Endothelial cell (in vitro differentiated cells): Measurements from ENCODE around the gene GABBR2. TPM values are rescaled to one million over a fixed set of nuclear protein-coding genes. Genes with fewer than 3 reads are reported as not detected.

Experiments
- DNase-seq: peaks from one replicate; pipeline ENCODE4 v3.0.0; 2021; ENCODE audit warnings: low spot score
- H3K27ac Mint-ChIP-seq: one replicate; pipeline ENCODE4 v1.8.0; 2021; ENCODE audit warnings: mixed read lengths, inconsistent platforms; ENCODE audit not compliant: unreplicated experiment
- H3K27me3 Mint-ChIP-seq: one replicate; pipeline ENCODE4 v1.8.0; 2021; ENCODE audit warnings: mild to moderate bottlenecking, moderate library complexity, mixed read lengths, inconsistent platforms; ENCODE audit not compliant: unreplicated experiment
- H3K36me3 Mint-ChIP-seq: one replicate; pipeline ENCODE4 v1.8.0; 2021; ENCODE audit warnings: mild to moderate bottlenecking, low read depth, mixed read lengths, inconsistent platforms; ENCODE audit not compliant: unreplicated experiment
- H3K4me1 Mint-ChIP-seq: one replicate; pipeline ENCODE4 v1.8.0; 2021; ENCODE audit warnings: mild to moderate bottlenecking, mixed read lengths, inconsistent platforms; ENCODE audit not compliant: unreplicated experiment
- H3K4me3 Mint-ChIP-seq: one replicate; pipeline ENCODE4 v1.8.0; 2021; ENCODE audit warnings: mild to moderate bottlenecking, mixed read lengths, inconsistent platforms; ENCODE audit not compliant: unreplicated experiment
- H3K9me3 Mint-ChIP-seq: one replicate; pipeline ENCODE4 v1.8.0; 2021; ENCODE audit warnings: mixed read lengths, inconsistent platforms; ENCODE audit not compliant: unreplicated experiment
- total RNA-seq: library from RNA; stranded (reverse); fragmentation: NEBNext Ultra II Directional; extraction: Animal tissue kit (Norgen Biotek cat#: 25700); gene quantifications from one replicate; pipeline ENCODE4 v1.2.1, GENCODE V29; 2021; ENCODE audit not compliant: unreplicated experiment
- TF ChIP-seq, protein P1 (sequence below): fragments of 200-600 bp; sonication (generic); IDR thresholded peaks from one replicate; pipeline ENCODE4 v1.5.0; 2021; ENCODE audit warnings: antibody characterized with exemption; ENCODE audit not compliant: unreplicated experiment

Gene GABBR2
- total RNA-seq, 1 donor from 2014 or later = 0.46 TPM

GRCh38 chr9:98551511-98552286 lies 157.0 kb downstream of the GABBR2 start:
- no peak overlapping the region for H3K4me3 Mint-ChIP-seq
- H3K9me3 Mint-ChIP-seq = no peaks in the 10 kb centered on the region
- no peak for DNase-seq
- TF ChIP-seq, protein P1, sequence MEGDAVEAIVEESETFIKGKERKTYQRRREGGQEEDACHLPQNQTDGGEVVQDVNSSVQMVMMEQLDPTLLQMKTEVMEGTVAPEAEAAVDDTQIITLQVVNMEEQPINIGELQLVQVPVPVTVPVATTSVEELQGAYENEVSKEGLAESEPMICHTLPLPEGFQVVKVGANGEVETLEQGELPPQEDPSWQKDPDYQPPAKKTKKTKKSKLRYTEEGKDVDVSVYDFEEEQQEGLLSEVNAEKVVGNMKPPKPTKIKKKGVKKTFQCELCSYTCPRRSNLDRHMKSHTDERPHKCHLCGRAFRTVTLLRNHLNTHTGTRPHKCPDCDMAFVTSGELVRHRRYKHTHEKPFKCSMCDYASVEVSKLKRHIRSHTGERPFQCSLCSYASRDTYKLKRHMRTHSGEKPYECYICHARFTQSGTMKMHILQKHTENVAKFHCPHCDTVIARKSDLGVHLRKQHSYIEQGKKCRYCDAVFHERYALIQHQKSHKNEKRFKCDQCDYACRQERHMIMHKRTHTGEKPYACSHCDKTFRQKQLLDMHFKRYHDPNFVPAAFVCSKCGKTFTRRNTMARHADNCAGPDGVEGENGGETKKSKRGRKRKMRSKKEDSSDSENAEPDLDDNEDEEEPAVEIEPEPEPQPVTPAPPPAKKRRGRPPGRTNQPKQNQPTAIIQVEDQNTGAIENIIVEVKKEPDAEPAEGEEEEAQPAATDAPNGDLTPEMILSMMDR = no peak
- H3K27me3 Mint-ChIP-seq = no peaks in the 10 kb centered on the region
- H3K4me1 Mint-ChIP-seq = peaks cover 6% of the 10 kb centered on the region
- H3K36me3 Mint-ChIP-seq = no peaks in the 10 kb centered on the region
- no peak overlapping the region for H3K27ac Mint-ChIP-seq

DNA sequence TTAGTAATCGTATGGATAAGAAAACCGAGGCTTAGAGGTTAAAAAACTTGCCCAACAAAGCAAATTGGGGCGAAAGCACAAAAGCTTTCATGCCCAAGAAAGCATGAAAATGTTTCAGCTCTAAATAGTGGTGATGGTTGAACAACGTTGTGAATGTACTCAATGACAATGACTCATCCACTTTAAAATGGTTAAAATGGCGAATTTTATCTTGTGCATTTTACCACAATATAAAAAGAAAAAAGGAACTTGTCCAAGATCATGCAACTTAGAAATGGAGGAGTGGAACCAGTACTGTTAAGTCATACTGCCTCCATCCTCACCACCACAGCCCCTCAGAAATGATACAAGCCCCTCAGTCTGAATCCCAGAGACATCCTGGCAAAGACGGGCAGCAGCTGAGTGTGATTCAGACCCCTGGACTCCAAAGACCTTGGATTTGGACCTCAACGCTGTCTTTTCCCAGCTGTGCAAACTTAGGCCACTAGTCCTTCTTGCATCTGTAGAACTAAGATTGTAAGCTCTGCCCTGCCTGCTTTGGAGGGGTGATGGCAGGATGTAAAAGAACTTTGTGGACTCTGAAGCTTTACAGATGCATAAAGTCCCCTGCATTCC lies 158.4 kb downstream of the GABBR2 start:
- TF ChIP-seq, protein P1 = no peak
- H3K4me3 Mint-ChIP-seq = no peak overlapping the region
- no peak overlapping the region for H3K27ac Mint-ChIP-seq
- DNase-seq = no peak
- H3K27me3 Mint-ChIP-seq = no peaks in the 10 kb centered on the region
- H3K4me1 Mint-ChIP-seq = peaks cover 6% of the 10 kb centered on the region
- H3K36me3 Mint-ChIP-seq = no peaks in the 10 kb centered on the region
- H3K9me3 Mint-ChIP-seq = no peaks in the 10 kb centered on the region

DNA sequence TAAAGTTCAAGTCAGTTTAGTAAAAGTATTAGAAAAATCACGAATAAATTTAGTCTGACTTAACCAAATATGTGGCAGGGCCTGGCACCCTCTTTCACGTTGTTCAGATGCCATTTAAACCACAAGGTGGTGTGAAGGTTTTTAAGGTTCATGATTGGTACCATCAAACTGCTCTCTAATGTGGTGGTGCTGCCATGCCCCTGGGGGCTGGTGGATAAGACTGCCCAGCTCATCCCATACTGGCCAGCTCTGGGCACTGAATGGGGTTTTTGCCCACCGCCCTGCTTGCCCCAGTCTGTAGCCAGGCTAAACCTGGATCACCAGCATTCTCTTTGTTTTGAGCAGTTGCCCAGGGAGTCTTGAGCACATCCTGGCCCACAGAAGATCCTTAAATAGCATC lies 159.3 kb downstream of the GABBR2 start:
- Mint-ChIP-seq H3K36me3 (no peaks in the 10 kb centered on the region), H3K27ac (no peak overlapping the region), H3K27me3 (no peaks in the 10 kb centered on the region), H3K9me3 (no peaks in the 10 kb centered on the region), H3K4me1 (peaks cover 6% of the 10 kb centered on the region), H3K4me3 (no peak overlapping the region)
- TF ChIP-seq, protein P1 = no peak
- DNase-seq = no peak

- no peak overlapping the region for H3K27ac Mint-ChIP-seq
- H3K4me1 Mint-ChIP-seq = peaks cover 6% of the 10 kb centered on the region
- H3K4me3 Mint-ChIP-seq = no peak overlapping the region
- TF ChIP-seq, protein P1 = no peak
- no peaks in the 10 kb centered on the region for H3K9me3 Mint-ChIP-seq
- DNase-seq = no peak
- no peaks in the 10 kb centered on the region for H3K36me3 Mint-ChIP-seq
- H3K27me3 Mint-ChIP-seq = no peaks in the 10 kb centered on the region
These were observed 161.1 kb downstream of the GABBR2 start for GRCh38 chr9:98547606-98548005.

DNA sequence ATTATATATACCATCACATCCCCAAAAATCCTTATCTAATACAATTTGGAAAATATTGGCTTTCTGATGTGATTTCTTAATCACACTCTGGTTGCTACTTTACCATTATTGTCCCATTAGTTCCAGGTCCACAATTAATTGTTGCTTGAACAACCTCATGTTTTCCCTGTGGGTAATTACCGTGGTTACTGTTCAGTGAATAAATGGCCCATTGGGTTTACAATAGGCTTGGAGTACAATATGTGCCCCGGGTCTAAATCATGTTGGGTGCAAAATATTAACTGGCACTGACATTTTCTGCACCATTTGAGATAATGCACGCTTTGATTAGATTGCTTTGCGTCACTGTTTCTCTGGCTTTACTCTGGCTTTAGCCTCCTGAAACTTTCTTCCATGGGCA lies 163.7 kb downstream of the GABBR2 start:
- Mint-ChIP-seq H3K27ac (no peak overlapping the region), H3K4me3 (no peak overlapping the region), H3K27me3 (no peaks in the 10 kb centered on the region), H3K36me3 (no peaks in the 10 kb centered on the region), H3K9me3 (no peaks in the 10 kb centered on the region), H3K4me1 (no peaks in the 10 kb centered on the region)
- TF ChIP-seq, protein P1 = no peak
- no peak for DNase-seq
